ENCODE data around the gene S100A13.

GRCh38 chr1:153614906-153615305, 12.4 kb downstream of the S100A13 start:
- no peak for TF ChIP-seq CTCF (IDR thresholded peaks at IDR 0.05)
- TF ChIP-seq POLR2A (IDR thresholded peaks at IDR 0.05) = no peak
- TF ChIP-seq POLR2AphosphoS5 (IDR thresholded peaks at IDR 0.05) = no peak
